Inferior parietal cortex (tissue), 1 donor: ENCODE results near the gene ZC3H4.

Experiments used
- DNase-seq: peaks from one replicate; pipeline ENCODE4 v3.0.0-alpha.2; 2016; ENCODE audit errors: extremely low spot score

The ZC3H4 gene

DNA sequence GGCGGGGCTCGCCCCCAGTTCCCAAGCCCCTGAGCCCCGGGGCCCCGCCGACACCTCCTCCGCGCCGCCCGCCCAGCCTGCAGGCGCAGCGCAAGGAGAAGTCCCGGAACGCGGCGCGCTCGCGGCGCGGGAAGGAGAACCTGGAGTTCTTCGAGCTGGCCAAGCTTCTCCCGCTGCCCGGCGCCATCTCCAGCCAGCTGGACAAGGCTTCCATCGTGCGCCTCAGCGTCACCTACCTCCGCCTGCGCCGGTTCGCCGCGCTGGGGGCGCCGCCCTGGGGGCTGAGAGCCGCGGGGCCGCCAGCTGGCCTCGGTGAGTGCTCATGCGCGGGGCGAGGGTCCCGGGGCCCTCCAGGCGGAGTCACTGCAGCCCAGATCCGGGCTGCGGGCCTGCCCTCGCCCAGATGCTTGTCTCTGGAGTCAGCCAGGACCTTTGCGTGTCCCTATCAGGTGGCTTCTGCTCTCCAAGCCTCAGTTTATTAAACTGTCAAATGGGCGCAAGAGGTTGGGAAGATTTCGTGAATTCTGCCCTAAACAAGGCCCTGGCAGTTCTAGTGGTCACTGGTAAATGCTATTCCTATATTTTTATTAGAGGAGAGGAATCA is 91.9 kb downstream of the ZC3H4 start:
- DNase-seq = no peak

DNA sequence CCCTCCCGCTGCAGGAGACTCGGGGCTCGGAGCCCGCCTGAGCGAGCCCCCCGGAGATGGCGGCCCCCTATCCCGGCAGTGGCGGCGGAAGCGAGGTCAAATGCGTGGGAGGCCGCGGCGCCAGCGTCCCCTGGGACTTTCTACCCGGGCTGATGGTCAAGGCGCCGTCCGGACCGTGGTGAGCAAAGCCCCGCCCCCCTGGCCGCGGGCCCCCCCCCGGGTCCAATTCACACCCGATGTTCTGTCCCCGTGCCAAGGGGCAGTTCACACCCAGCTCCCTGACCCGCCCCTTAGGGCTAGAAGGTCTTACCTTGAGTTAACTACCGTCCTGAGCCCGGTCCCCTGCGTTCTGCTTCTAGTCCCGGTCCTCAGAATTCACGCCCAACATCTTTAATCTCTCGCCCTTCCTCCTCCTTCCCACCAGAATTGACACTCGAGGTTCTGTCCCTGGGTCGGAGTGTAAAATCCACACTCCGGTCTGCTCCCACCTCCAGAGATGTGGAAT is 92.5 kb downstream of the ZC3H4 start:
- DNase-seq = no peak

GRCh38 chr19:47020132-47020805 is 93.3 kb downstream of the ZC3H4 start:
- DNase-seq = no peak

GRCh38 chr19:47019431-47020041 is 94.0 kb downstream of the ZC3H4 start, which contains the start of gene NPAS1:
Gene NPAS1 (plus strand): TSS chr19:47019837. CDS start chr19:47021048, 1,211 bp downstream.
- no peak for DNase-seq

DNA sequence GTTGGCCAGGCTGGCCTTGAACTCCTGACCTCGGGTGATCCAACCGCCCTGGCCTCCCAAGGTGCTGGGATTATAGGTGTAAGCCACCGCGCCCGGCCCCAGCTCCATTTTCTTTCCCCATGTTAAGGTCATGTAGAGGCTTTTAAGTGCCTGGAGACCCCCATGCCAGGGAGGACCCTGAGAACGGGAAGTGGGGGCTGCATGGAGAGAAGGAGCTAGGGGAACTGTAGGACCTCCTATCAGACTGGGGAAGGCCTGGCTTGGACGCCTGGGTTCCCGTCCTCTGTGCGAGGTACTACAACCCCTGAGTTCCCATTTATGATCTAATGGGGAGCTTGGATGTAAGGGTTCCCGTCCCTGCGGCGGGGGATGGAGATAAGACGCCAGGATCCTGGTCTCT is 94.7 kb downstream of the ZC3H4 start:
- no peak for DNase-seq
